Epithelial cell of esophagus (primary cell): ENCODE measurements around the gene PLA2G7.

Experiments used
- DNase-seq: peaks from one replicate; pipeline ENCODE4 v3.0.0; 2010; ENCODE audit warnings: low read depth
- H3K4me3 ChIP-seq: 2 replicates; pipeline ENCODE4 v1.5.1; 2011; ENCODE audit warnings: mild to moderate bottlenecking, low read length, control low read depth
- CTCF ChIP-seq: IDR thresholded peaks from 2 replicates; pipeline ENCODE4 v1.5.1; 2011; ENCODE audit warnings: low read depth, mild to moderate bottlenecking, low read length, control low read depth, inconsistent platforms; ENCODE audit not compliant: insufficient read depth; ENCODE audit errors: missing control alignments

Gene PLA2G7

DNA sequence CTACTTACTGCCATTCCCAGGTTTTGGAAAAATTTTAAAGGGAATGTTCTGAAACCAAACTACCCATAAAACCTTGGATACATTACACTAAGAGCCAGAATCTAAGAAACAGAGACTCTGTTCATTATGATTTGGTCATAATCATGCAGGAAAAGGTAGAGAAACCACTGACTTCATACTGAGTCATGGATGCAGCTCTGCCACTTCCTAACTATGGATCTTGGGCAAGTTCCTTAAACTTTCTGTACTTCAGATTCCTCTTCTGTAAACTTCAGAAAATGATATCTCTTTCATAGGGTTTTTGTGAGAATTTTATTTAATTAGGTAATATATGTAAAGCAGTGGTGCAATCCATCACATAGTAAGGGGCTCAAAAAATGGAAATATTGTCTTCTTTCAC is 20.0 kb downstream of the PLA2G7 start:
- peak; percentile 83 for DNase-seq
- H3K4me3 ChIP-seq, result no peak overlapping the region
- TF ChIP-seq CTCF, result no peak

DNA sequence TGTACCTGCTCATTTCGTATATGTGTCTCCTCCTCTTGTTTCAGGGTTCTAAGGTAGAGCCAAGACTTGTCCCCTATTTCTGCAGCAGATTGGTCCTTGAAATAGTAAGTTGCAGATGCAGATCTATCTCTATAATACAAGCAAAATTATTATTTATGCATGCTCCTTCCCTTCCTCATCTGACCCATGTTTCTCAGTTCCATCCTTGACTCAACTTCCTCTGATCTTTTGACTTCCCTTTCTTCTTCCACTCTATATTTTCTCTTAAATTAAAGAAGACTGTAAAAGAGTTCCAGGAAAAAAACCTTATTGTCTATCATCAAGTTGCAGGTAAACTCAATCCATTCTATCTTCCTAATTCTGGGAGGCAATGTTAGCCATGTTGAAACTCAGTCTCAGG is 23.7 kb downstream of the PLA2G7 start:
- TF ChIP-seq CTCF, result no peak
- H3K4me3 ChIP-seq, result no peak overlapping the region
- DNase-seq, result no peak

- no peak for TF ChIP-seq CTCF
- no peak overlapping the region for H3K4me3 ChIP-seq
- DNase-seq, result peak; percentile 23
These were observed 28.7 kb downstream of the PLA2G7 start for GRCh38 chr6:46706464-46706863.

GRCh38 chr6:46704562-46704961 is 30.6 kb downstream of the PLA2G7 start:
- peak; percentile 65 for DNase-seq
- TF ChIP-seq CTCF, result peak; percentile 41
- no peak overlapping the region for H3K4me3 ChIP-seq

- TF ChIP-seq CTCF, result no peak
- no peak for DNase-seq
- H3K4me3 ChIP-seq, result no peak overlapping the region
These were observed 35.2 kb downstream of the PLA2G7 start for GRCh38 chr6:46699970-46700369.

DNA sequence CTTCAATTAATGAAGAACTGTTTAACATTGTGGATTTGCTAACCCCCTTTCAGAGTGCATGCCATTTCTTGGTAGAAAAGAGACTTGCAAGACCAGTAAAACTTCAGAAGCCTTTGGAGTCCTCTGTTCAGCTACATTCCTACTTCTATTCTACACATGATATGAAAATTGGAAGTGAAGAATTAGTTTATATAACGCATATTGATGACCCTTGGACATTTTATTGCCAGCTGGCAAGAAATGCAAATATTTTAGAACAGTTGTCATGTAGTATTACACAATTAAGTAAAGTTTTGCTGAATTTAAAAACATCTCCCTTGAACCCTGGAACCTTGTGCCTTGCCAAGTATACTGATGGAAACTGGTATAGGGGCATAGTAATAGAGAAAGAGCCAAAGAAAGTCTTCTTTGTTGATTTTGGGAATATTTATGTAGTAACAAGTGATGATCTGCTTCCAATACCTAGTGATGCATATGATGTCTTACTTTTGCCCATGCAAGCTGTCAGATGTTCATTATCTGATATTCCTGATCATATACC is 44.2 kb downstream of the PLA2G7 start:
- no peak for TF ChIP-seq CTCF
- DNase-seq, result no peak
- no peak overlapping the region for H3K4me3 ChIP-seq

GRCh38 chr6:46690141-46690755 is 44.9 kb downstream of the PLA2G7 start:
- no peak for TF ChIP-seq CTCF
- H3K4me3 ChIP-seq, result no peak overlapping the region
- DNase-seq, result no peak
